MM.1S (cell line): ENCODE measurements around the gene KRT84.

Experiments
- DNase-seq: peaks from one replicate; pipeline ENCODE4 v3.0.0-alpha.2; 2015
- H2AFZ ChIP-seq: fragments of 300-600 bp; sonication (generic); 2 replicates; pipeline ENCODE4 v1.6.0; 2016; ENCODE audit warnings: antibody characterized with exemption, low read length
- H3F3A ChIP-seq: fragments of 300-600 bp; sonication (generic); 2 replicates; pipeline ENCODE4 v1.6.1; 2016; ENCODE audit warnings: mild to moderate bottlenecking, antibody characterized with exemption, low read length, moderate library complexity, mixed read lengths; ENCODE audit not compliant: insufficient read depth
- H3K27ac ChIP-seq: fragments of 300-600 bp; sonication (generic); 2 replicates; pipeline ENCODE4 v1.5.1; 2016; ENCODE audit warnings: mild to moderate bottlenecking, low read length
- H3K27me3 ChIP-seq: fragments of 300-600 bp; sonication (generic); replicated peaks from 2 replicates; pipeline ENCODE4 v1.6.0; 2016; ENCODE audit warnings: low read length; ENCODE audit not compliant: insufficient read depth
- H3K36me3 ChIP-seq: fragments of 300-600 bp; sonication (generic); replicated peaks from 2 replicates; pipeline ENCODE4 v1.6.1; 2016; ENCODE audit warnings: mild to moderate bottlenecking, low read length, mixed read lengths; ENCODE audit not compliant: insufficient read depth
- H3K4me1 ChIP-seq: fragments of 300-600 bp; sonication (generic); 2 replicates; pipeline ENCODE4 v1.6.1; 2016; ENCODE audit warnings: low read length, mixed read lengths
- H3K4me2 ChIP-seq: fragments of 300-600 bp; sonication (generic); 2 replicates; pipeline ENCODE4 v1.6.0; 2016; ENCODE audit warnings: low read depth, low read length
- H3K4me3 ChIP-seq: fragments of 300-600 bp; sonication (generic); 2 replicates; pipeline ENCODE4 v1.5.1; 2016; ENCODE audit warnings: low read length, mixed read lengths
- H3K79me2 ChIP-seq: fragments of 300-600 bp; sonication (generic); 2 replicates; pipeline ENCODE4 v1.6.1; 2016; ENCODE audit warnings: mixed run types, low read length, mixed read lengths
- H3K9ac ChIP-seq: fragments of 300-600 bp; sonication (generic); 2 replicates; pipeline ENCODE4 v1.6.1; 2016; ENCODE audit warnings: low read length, mixed read lengths
- H3K9me2 ChIP-seq: fragments of 300-600 bp; sonication (generic); replicated peaks from 2 replicates; pipeline ENCODE4 v1.6.1; 2016; ENCODE audit warnings: mild to moderate bottlenecking, low read length, mixed read lengths; ENCODE audit not compliant: insufficient read depth
- H3K9me3 ChIP-seq: fragments of 300-600 bp; sonication (generic); replicated peaks from 2 replicates; pipeline ENCODE4 v1.6.1; 2016; ENCODE audit warnings: mild to moderate bottlenecking, low read length, mixed read lengths; ENCODE audit not compliant: insufficient read depth
- H4K20me1 ChIP-seq: fragments of 300-600 bp; sonication (generic); 2 replicates; pipeline ENCODE4 v1.6.1; 2016; ENCODE audit warnings: mild to moderate bottlenecking, low read length, moderate library complexity, mixed read lengths; ENCODE audit not compliant: insufficient read depth
- EZH2 ChIP-seq: fragments of 300-600 bp; sonication (generic); optimal IDR thresholded peaks from 2 replicates; pipeline ENCODE3; 2017; ENCODE audit warnings: low read depth, mild to moderate bottlenecking, antibody characterized with exemption, low read length, mixed read lengths
- EZH2phosphoT487 ChIP-seq: fragments of 300-600 bp; sonication (generic); IDR thresholded peaks from 2 replicates; pipeline ENCODE4 v1.6.1; 2018; ENCODE audit warnings: antibody characterized with exemption, low read length
- TF ChIP-seq, protein P1 (sequence below): fragments of 300-600 bp; sonication (generic); IDR thresholded peaks from 2 replicates; pipeline ENCODE4 v1.5.1; 2016; ENCODE audit warnings: antibody characterized with exemption, low read length, mixed read lengths

Gene KRT84

DNA sequence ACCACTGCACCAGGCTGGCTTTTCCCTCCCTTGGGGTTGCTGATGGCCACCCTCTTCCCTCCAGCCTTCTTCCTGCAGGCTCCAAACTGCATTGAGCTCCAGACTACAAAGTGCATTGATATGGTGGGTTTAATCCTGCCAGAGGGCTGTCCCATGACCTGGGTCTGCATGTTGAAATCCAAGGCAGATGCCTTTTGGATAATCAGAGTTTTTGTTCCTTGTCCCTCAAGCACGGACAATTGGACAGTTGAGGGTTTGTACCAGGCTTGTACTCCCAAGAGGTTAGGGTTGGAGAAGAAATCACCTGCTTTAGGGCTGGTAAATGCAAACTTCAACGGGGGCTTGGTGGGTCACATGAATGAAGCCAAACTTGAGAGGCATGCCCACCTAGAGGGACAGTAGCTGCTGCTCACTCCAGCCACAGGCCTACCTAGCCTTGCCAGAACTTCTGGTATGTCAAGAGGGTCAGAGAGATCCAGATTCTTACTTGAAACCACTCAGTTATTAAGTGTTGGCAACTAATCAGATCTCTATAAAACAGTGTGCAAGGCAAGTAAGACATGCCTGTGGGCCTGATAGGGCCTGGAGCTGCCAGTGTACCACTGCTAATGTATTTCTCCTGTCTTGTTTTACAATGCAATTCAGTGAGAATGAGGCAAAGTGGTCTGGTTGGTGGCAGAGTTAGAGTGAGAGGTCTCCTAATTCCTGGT, 42.5 kb downstream of the KRT84 start:
- Histone ChIP-seq H3K27me3 (peaks cover 22% of the 10 kb centered on the region), H3F3A (no peaks in the 10 kb centered on the region), H3K4me1 (no peaks in the 10 kb centered on the region), H3K4me2 (no peak overlapping the region), H3K9ac (no peak overlapping the region), H4K20me1 (no peaks in the 10 kb centered on the region), H2AFZ (no peak overlapping the region), H3K9me3 (no peaks in the 10 kb centered on the region), H3K79me2 (no peaks in the 10 kb centered on the region), H3K27ac (no peak overlapping the region), H3K4me3 (no peak overlapping the region), H3K9me2 (no peaks in the 10 kb centered on the region), H3K36me3 (no peaks in the 10 kb centered on the region)
- no peak for DNase-seq
- TF ChIP-seq, protein P1, sequence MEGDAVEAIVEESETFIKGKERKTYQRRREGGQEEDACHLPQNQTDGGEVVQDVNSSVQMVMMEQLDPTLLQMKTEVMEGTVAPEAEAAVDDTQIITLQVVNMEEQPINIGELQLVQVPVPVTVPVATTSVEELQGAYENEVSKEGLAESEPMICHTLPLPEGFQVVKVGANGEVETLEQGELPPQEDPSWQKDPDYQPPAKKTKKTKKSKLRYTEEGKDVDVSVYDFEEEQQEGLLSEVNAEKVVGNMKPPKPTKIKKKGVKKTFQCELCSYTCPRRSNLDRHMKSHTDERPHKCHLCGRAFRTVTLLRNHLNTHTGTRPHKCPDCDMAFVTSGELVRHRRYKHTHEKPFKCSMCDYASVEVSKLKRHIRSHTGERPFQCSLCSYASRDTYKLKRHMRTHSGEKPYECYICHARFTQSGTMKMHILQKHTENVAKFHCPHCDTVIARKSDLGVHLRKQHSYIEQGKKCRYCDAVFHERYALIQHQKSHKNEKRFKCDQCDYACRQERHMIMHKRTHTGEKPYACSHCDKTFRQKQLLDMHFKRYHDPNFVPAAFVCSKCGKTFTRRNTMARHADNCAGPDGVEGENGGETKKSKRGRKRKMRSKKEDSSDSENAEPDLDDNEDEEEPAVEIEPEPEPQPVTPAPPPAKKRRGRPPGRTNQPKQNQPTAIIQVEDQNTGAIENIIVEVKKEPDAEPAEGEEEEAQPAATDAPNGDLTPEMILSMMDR: no peak
- TF ChIP-seq EZH2phosphoT487 (no peak), EZH2 (no peak)

- H3K27me3 ChIP-seq: peaks cover 12% of the 10 kb centered on the region
- H2AFZ ChIP-seq: no peak overlapping the region
- no peaks in the 10 kb centered on the region for H3K9me2 ChIP-seq
- no peak overlapping the region for H3K4me3 ChIP-seq
- no peaks in the 10 kb centered on the region for H3K79me2 ChIP-seq
- H4K20me1 ChIP-seq: no peaks in the 10 kb centered on the region
- no peak overlapping the region for H3K27ac ChIP-seq
- H3K9ac ChIP-seq: no peak overlapping the region
- H3K4me2 ChIP-seq: no peak overlapping the region
- H3K4me1 ChIP-seq: no peaks in the 10 kb centered on the region
- no peaks in the 10 kb centered on the region for H3F3A ChIP-seq
- no peaks in the 10 kb centered on the region for H3K36me3 ChIP-seq
- no peaks in the 10 kb centered on the region for H3K9me3 ChIP-seq
- DNase-seq: no peak
- TF ChIP-seq EZH2phosphoT487 (no peak), EZH2 (no peak)
- TF ChIP-seq, protein P1: no peak
Observed at GRCh38 chr12:52341066-52341580, 44.3 kb downstream of the KRT84 start.

GRCh38 chr12:52338241-52338960, 47.1 kb downstream of the KRT84 start:
- Histone ChIP-seq H3K27me3 (0 out of 2 replicates have a peak, but pooled peaks cover 3% of the 10 kb centered on the region), H3K4me2 (no peak overlapping the region), H3K79me2 (no peaks in the 10 kb centered on the region), H3K4me3 (no peak overlapping the region), H3K9ac (no peak overlapping the region), H4K20me1 (no peaks in the 10 kb centered on the region), H3F3A (no peaks in the 10 kb centered on the region), H3K9me2 (no peaks in the 10 kb centered on the region), H2AFZ (no peak overlapping the region), H3K9me3 (no peaks in the 10 kb centered on the region), H3K27ac (no peak overlapping the region), H3K36me3 (no peaks in the 10 kb centered on the region), H3K4me1 (no peaks in the 10 kb centered on the region)
- no peak for DNase-seq
- TF ChIP-seq, protein P1: no peak
- TF ChIP-seq EZH2: no peak
- TF ChIP-seq EZH2phosphoT487: no peak
